ENCODE results near the gene EDARADD.

DNA sequence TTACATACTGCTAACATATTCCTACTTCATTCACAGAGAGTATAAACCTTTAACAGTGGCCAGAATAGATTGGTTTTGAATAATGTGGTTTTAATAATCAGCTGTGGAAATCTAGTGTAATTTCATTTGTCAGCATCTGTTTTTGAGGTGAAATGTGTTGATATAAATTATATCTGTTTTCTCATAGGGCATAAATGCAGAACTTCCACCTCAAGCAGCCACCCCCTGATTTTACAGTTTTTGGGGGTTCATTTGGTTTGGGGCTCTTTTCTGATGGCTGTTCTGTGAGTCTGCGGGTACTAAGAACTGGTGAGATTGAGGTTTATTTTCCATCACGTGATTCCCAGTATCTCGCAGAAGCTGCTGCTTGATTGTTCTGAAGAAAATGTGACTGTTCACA lies 23.2 kb downstream of the EDARADD start:
- TF ChIP-seq, protein P1, sequence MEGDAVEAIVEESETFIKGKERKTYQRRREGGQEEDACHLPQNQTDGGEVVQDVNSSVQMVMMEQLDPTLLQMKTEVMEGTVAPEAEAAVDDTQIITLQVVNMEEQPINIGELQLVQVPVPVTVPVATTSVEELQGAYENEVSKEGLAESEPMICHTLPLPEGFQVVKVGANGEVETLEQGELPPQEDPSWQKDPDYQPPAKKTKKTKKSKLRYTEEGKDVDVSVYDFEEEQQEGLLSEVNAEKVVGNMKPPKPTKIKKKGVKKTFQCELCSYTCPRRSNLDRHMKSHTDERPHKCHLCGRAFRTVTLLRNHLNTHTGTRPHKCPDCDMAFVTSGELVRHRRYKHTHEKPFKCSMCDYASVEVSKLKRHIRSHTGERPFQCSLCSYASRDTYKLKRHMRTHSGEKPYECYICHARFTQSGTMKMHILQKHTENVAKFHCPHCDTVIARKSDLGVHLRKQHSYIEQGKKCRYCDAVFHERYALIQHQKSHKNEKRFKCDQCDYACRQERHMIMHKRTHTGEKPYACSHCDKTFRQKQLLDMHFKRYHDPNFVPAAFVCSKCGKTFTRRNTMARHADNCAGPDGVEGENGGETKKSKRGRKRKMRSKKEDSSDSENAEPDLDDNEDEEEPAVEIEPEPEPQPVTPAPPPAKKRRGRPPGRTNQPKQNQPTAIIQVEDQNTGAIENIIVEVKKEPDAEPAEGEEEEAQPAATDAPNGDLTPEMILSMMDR (IDR thresholded peaks at IDR 0.05) = no peak
- no peak for TF ChIP-seq ZFX (IDR thresholded peaks at IDR 0.05; ENCODE audit: borderline replicate concordance)
